GM12864 (cell line): Measurements from ENCODE around the gene EFNB3.

Experiments
- DNase-seq: peaks from one replicate; pipeline ENCODE4 v3.0.0-alpha.2; 2011; ENCODE audit warnings: low read depth
- H3K4me3 ChIP-seq: 2 replicates; pipeline ENCODE4 v1.5.1; 2011; ENCODE audit warnings: mild to moderate bottlenecking, low read depth, low read length, control low read depth
- TF ChIP-seq, protein P1 (sequence below): IDR thresholded peaks from 2 replicates; pipeline ENCODE4 v1.5.1; 2011; ENCODE audit warnings: low read depth, mild to moderate bottlenecking, moderate library complexity, low read length, control low read depth, inconsistent platforms; ENCODE audit errors: missing control alignments

EFNB3 gene, protein sequence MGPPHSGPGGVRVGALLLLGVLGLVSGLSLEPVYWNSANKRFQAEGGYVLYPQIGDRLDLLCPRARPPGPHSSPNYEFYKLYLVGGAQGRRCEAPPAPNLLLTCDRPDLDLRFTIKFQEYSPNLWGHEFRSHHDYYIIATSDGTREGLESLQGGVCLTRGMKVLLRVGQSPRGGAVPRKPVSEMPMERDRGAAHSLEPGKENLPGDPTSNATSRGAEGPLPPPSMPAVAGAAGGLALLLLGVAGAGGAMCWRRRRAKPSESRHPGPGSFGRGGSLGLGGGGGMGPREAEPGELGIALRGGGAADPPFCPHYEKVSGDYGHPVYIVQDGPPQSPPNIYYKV

DNA sequence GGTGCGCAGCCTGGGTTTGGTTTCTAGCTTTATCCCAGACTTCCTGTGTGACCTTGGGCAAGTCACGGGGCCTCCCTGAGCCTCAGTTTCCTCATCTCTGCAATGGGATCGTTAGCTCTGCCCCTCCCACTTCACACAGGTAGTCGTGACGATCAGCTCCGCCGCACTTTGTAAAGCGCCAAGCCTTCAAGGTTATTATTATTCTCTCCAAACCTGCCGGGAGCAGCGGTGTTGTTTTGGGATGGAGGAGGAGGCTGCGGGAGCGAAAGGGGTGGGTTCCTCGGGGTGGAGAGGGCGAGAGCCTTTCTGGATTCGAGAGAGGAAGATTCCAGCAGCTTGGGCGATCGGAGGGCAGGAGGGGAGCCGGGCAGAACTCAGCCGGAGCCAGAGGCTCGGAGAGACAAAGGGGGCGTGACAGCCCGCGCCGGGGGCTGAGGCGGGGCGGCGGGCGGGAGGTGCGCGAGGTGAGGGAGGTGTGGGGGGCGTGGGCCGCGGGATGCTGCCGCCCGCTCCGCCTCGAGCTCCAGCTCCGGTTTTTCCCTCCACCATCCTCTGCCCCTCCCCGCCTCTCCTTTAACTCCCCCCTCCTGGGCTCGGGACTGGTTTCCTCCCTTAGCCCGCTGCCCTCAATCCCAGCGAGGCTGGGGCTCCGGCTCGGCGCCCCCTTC lies at the start of gene EFNB3:
Gene EFNB3 (plus strand): TSS at position 602 of the 668 bp plus-strand sequence. CDS start 397 bp downstream, outside the sequence.
- TF ChIP-seq, protein P1, sequence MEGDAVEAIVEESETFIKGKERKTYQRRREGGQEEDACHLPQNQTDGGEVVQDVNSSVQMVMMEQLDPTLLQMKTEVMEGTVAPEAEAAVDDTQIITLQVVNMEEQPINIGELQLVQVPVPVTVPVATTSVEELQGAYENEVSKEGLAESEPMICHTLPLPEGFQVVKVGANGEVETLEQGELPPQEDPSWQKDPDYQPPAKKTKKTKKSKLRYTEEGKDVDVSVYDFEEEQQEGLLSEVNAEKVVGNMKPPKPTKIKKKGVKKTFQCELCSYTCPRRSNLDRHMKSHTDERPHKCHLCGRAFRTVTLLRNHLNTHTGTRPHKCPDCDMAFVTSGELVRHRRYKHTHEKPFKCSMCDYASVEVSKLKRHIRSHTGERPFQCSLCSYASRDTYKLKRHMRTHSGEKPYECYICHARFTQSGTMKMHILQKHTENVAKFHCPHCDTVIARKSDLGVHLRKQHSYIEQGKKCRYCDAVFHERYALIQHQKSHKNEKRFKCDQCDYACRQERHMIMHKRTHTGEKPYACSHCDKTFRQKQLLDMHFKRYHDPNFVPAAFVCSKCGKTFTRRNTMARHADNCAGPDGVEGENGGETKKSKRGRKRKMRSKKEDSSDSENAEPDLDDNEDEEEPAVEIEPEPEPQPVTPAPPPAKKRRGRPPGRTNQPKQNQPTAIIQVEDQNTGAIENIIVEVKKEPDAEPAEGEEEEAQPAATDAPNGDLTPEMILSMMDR, result no peak
- no peak within 1 kb of the TSS for H3K4me3 ChIP-seq
- no peak for DNase-seq

DNA sequence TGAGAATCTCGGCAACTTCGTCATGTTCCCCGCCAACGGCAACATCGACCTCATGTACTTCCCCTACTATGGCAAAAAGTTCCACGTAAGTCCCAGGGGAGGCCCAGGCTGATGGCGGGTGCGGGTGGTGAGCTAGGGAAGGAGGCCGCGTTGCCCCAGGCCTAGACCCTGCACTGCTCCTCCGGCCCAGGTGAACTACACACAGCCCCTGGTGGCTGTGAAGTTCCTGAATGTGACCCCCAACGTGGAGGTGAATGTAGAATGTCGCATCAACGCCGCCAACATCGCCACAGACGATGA lies 49.5 kb upstream of the EFNB3 start:
- DNase-seq, result no peak
- TF ChIP-seq, protein P1, result no peak
- H3K4me3 ChIP-seq, result no peak overlapping the region

DNA sequence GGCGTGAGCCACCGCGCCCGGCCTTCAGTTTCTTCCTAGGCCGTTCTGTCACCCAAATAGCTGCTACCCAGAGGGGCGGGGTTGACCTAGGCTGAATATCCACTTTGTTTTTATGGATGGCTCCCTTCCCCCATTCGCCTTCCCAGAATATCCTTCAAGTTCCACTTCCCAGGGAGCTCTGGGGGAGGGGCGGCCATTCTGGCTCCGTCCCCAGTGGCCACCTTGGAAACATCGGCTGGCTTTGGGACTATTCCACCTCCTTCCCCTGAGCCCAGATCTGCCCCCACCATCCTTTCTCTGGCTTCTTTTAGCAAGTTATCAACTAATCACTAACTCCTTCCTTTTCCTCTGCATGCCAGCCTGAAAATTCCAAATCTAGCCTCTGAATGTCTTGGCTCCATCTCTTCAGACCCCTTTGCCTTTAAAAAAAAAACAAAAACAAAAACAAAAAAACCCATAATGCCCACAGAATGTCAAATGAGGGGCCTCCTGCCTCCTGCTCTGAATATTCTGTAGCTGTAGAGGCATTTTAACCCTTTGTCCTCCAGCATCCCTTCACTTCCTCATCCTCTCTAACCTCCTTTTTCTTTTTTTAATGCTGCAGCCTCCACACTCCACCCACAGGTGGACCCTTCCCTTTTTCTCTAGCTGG lies 47.9 kb upstream of the EFNB3 start:
- H3K4me3 ChIP-seq, result no peak overlapping the region
- TF ChIP-seq, protein P1, result no peak
- no peak for DNase-seq

DNA sequence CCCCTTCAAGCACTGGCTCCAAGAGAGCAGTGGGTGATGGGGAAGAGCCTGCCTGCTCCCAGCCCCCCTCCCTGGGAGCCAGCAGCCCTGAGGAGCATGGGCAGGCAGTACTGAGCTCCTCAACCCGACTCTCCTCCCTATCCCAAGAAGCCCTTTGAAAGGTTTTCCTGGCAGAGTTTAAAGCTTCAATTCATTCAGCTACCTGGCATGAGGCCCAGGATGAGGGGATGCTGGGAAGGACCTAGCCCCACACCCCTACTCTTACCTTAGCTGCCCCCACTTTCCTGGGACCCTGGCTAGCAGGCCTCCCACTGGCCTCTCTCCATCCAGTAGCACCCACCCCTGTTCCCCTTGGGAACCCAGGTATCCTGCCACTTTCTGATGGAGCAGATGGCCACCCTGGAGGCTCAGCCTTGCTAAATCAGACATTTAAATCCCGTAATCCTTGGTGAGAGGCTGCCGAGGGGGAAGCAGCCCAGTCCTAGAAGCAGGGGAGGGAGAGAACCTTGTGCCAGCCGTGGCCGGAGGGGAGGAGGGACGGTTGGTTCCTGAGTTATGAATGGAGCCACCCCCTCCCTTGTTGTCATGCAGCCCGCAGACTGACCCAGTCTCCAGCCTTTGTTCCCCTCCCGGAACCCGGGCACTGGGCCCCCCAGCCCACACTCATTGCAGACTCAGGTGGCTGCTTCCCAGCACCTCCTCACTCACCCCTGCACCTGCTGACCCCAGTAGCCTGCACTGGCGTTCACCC lies 37.2 kb upstream of the EFNB3 start:
- TF ChIP-seq, protein P1, result no peak
- H3K4me3 ChIP-seq, result no peak overlapping the region
- DNase-seq, result no peak

DNA sequence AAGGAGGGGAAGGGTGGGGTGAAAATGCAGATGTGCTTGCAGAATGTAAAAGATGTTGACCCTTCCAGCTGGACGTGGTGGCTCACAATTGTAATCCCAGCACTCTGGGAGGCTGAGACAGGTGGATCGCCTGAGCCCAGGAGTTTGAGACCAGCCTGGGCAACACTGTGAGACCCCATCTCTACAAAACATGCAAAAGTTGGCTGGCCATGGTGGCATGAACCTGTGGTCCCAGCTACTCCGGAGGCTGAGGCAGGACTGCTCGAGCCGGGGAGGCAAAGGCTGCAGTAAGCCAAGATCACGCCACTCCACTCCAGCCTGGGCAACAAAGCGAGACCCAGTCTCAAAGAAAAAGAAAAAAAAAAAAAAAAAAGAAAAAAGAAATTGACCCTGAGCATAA lies 36.5 kb upstream of the EFNB3 start:
- H3K4me3 ChIP-seq, result no peak overlapping the region
- DNase-seq, result no peak
- TF ChIP-seq, protein P1, result no peak

DNA sequence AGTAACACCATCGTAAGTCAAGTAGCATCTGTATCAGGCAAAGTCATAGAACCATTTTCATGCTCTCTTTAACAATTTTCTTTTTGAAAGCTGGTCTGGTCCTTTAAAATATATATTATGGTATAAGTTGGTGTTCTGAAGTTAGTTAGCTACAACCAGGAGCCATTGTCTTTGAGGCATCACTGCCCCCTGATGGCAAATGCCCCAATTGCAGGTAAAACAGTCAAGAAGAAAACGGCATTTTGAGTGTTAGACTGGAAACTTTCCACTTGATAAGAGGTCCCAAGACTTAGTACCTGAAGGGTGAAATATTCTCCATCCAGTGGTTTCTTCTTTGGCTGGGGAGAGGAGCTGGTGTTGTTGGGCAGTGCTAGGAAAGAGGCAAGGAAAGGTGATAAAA lies 31.8 kb upstream of the EFNB3 start:
- DNase-seq, result no peak
- no peak overlapping the region for H3K4me3 ChIP-seq
- TF ChIP-seq, protein P1, result peak; percentile 53
